Suprapubic skin (tissue), 4 donors: ENCODE measurements around the gene TAAR1. TPM values are rescaled to one million over a fixed set of nuclear protein-coding genes. Genes with fewer than 3 reads are reported as not detected.

Source experiments
- DNase-seq, 2 donors: peaks; one replicate each; pipeline ENCODE4 v3.0.0-alpha.2; 2019; ENCODE audit warnings: low spot score in 2 of 2
- H3K27ac ChIP-seq: fragments of 200-600 bp; sonication (generic); one replicate; pipeline ENCODE4 v1.5.1; 2019
- H3K27me3 ChIP-seq: fragments of 200-600 bp; sonication (generic); one replicate; pipeline ENCODE4 v1.5.1; 2019
- H3K36me3 ChIP-seq: fragments of 200-600 bp; sonication (generic); one replicate; pipeline ENCODE4 v1.5.1; 2019
- H3K4me1 ChIP-seq: fragments of 200-600 bp; sonication (generic); one replicate; pipeline ENCODE4 v1.5.1; 2019
- H3K4me3 ChIP-seq: fragments of 200-600 bp; sonication (generic); one replicate; pipeline ENCODE4 v1.5.1; 2019; ENCODE audit warnings: mild to moderate bottlenecking
- H3K9me3 ChIP-seq: fragments of 200-600 bp; sonication (generic); one replicate; pipeline ENCODE4 v1.5.1; 2019
- EP300 ChIP-seq: sonication (generic); formaldehyde crosslinking; IDR thresholded peaks from one replicate; pipeline ENCODE4 v1.6.1; 2017; ENCODE audit warnings: antibody characterized with exemption
- POLR2A ChIP-seq, 2 donors: fragments of 450-650 bp; IDR thresholded peaks; one replicate each; pipeline ENCODE4 v1.6.1; 2017; ENCODE audit warnings: antibody characterized with exemption in 2 of 2, mild to moderate bottlenecking in 2 of 2, moderate library complexity in 2 of 2
- POLR2AphosphoS5 ChIP-seq, 3 donors: sonication (generic); formaldehyde crosslinking; IDR thresholded peaks; one replicate each; pipeline ENCODE4 v1.6.1; 2017; ENCODE audit warnings: antibody characterized with exemption in 3 of 3
- WGBS: methylation state at CpG from one replicate; pipeline ENCODE4 v1.1.5; 2018; 5-methylcytosine and 5-hydroxymethylcytosine counted together
- total RNA-seq, 4 donors: library from RNA; depleted of rRNA; stranded (reverse); fragments of >200 nt; gene quantifications; one replicate each; pipeline ENCODE4 v1.1.0, GENCODE V29; 2016
- TF ChIP-seq, protein P1 (sequence below), 2 donors: fragments of 200-600 bp in 1 of 2; fragments of 450-650 bp in 1 of 2; sonication (generic) in 1 of 2; IDR thresholded peaks; one replicate each; pipeline ENCODE4 v1.5.1; 2016 to 2019; ENCODE audit warnings: antibody characterized with exemption in 2 of 2, mild to moderate bottlenecking in 1 of 2, moderate library complexity in 1 of 2

TAAR1 gene
- total RNA-seq, 4 donors from 2014 or later: not detected

DNA sequence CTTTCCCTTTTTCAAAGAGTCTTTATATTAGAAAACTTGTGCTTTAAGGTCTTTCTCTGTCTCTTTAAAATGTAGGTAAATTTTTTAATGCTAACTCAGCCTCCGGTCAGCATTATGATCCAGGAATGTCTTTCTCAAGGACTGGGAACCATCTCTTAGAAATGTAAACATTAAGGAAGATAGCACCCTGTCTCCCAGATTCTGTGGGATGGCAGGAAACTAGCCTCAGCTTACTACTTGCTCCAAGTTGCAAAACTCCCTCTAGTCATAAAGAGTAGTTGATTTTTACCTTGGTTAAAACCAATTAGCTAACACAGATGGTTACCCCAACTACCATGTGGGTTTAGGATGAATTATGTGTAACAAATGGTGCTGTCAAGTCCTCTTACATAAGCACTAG is 4.7 kb upstream of the TAAR1 start:
- Histone ChIP-seq H3K27me3 (no peaks in the 10 kb centered on the region), H3K4me1 (no peaks in the 10 kb centered on the region), H3K27ac (no peak overlapping the region), H3K36me3 (no peaks in the 10 kb centered on the region), H3K4me3 (no peak overlapping the region), H3K9me3 (no peaks in the 10 kb centered on the region)
- 78% methylated on average over 1 of the region's 1 CpG for WGBS
- TF ChIP-seq POLR2A (IDR thresholded peaks at IDR 0.05): no peak
- TF ChIP-seq, protein P1, sequence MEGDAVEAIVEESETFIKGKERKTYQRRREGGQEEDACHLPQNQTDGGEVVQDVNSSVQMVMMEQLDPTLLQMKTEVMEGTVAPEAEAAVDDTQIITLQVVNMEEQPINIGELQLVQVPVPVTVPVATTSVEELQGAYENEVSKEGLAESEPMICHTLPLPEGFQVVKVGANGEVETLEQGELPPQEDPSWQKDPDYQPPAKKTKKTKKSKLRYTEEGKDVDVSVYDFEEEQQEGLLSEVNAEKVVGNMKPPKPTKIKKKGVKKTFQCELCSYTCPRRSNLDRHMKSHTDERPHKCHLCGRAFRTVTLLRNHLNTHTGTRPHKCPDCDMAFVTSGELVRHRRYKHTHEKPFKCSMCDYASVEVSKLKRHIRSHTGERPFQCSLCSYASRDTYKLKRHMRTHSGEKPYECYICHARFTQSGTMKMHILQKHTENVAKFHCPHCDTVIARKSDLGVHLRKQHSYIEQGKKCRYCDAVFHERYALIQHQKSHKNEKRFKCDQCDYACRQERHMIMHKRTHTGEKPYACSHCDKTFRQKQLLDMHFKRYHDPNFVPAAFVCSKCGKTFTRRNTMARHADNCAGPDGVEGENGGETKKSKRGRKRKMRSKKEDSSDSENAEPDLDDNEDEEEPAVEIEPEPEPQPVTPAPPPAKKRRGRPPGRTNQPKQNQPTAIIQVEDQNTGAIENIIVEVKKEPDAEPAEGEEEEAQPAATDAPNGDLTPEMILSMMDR (IDR thresholded peaks at IDR 0.05): no peak
- no peak for TF ChIP-seq EP300
- no peak for TF ChIP-seq POLR2AphosphoS5 (IDR thresholded peaks at IDR 0.05)
- DNase-seq: no peak

DNA sequence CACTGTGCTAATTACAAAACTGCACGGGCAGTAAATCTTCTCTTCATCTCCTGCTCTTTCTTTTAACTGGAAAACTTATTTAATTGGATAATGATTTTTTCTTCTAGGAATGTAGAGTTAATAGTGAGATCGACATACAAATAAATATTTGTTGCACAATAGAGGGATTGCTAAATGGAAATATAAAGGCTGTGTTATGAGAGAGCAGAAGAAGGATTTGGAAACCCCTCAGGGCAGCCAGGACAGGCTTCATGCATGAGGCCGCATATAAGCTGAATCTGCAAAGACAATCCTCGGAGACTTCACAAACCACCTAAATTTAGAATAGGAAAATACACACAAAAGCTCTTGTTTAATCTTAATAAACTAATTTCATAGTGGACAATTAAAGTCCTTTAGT is 2.9 kb upstream of the TAAR1 start:
- H3K4me3 ChIP-seq: no peak overlapping the region
- no peak for DNase-seq
- H3K27ac ChIP-seq: no peak overlapping the region
- no peak for TF ChIP-seq POLR2A (IDR thresholded peaks at IDR 0.05)
- no peak for TF ChIP-seq EP300
- TF ChIP-seq POLR2AphosphoS5 (IDR thresholded peaks at IDR 0.05): no peak
- TF ChIP-seq, protein P1 (IDR thresholded peaks at IDR 0.05): no peak
- 70% methylated on average over 4 of the region's 4 CpGs for WGBS
- no peaks in the 10 kb centered on the region for H3K9me3 ChIP-seq
- no peaks in the 10 kb centered on the region for H3K27me3 ChIP-seq
- no peaks in the 10 kb centered on the region for H3K36me3 ChIP-seq
- no peaks in the 10 kb centered on the region for H3K4me1 ChIP-seq

DNA sequence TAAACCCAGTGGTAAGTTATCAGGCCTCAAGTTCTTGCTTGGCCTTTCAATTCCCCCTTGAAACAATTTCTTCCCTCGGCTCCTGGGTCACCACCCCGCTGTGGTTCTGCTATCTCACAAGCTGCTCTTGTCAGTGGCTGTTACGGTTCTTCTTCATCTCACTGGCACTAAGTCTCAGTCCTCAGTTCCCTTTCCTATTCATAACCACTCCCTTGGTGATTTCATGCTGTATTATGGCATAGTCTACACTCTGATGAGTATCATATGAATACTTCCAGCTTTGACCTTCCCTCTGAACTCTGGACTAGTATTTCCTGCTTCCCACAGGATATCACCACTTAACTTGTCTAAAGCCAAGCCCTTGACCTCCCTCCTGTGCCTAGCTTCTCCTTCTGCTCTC is 7.9 kb downstream of the TAAR1 start:
- no peak for DNase-seq
- no peaks in the 10 kb centered on the region for H3K9me3 ChIP-seq
- no peak overlapping the region for H3K27ac ChIP-seq
- no peaks in the 10 kb centered on the region for H3K4me1 ChIP-seq
- TF ChIP-seq POLR2A (IDR thresholded peaks at IDR 0.05) (no peak), POLR2AphosphoS5 (IDR thresholded peaks at IDR 0.05) (no peak), EP300 (no peak)
- TF ChIP-seq, protein P1 (IDR thresholded peaks at IDR 0.05): no peak
- no peaks in the 10 kb centered on the region for H3K27me3 ChIP-seq
- WGBS: 81% methylated on average over 3 of the region's 3 CpGs
- no peaks in the 10 kb centered on the region for H3K36me3 ChIP-seq
- no peak overlapping the region for H3K4me3 ChIP-seq

DNA sequence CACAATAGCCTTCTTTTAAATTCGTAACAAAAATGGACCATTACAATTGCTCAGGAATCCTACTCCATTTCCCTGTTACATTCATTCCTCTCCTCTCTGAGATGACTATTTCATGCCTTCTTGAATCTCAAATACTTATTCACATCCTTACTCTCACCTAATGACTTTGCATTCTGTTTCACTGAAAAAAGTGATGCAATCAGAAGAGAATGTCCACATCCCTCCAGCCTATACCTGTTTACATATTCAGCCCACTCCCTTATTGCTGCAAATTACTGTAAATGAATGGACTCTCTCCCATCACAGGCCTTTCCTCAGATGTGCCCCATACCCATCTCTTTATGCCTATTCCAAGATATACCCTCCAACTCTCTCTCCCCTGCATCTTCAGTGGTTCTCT is 8.6 kb downstream of the TAAR1 start:
- H3K4me1 ChIP-seq: no peaks in the 10 kb centered on the region
- no peak for DNase-seq
- no peak overlapping the region for H3K4me3 ChIP-seq
- no peaks in the 10 kb centered on the region for H3K9me3 ChIP-seq
- no peaks in the 10 kb centered on the region for H3K36me3 ChIP-seq
- no peak overlapping the region for H3K27ac ChIP-seq
- WGBS: 98% methylated on average over 1 of the region's 1 CpG
- no peaks in the 10 kb centered on the region for H3K27me3 ChIP-seq
- TF ChIP-seq EP300: no peak
- TF ChIP-seq POLR2A (IDR thresholded peaks at IDR 0.05): no peak
- TF ChIP-seq, protein P1 (IDR thresholded peaks at IDR 0.05): no peak
- TF ChIP-seq POLR2AphosphoS5 (IDR thresholded peaks at IDR 0.05): no peak

DNA sequence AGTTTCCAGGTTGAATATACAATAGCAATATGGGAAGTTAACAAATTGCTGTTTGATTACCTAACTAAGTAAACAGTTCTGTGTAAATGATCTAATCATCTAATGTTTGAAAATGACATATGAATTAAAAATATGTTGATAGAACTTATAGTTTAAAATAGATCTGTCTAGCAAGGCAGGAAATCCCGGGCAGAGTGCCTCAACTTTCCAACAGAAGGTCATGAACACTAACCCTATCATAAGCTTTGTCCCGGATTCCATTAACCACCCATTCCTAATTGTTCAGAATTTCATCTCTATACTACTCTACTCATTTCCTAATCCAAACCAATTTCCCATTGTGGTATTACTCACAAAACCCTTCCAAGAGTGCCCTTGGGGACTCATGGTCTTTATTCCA is 10.2 kb downstream of the TAAR1 start:
- H3K27ac ChIP-seq: no peak overlapping the region
- DNase-seq: no peak
- no peaks in the 10 kb centered on the region for H3K4me1 ChIP-seq
- H3K36me3 ChIP-seq: no peaks in the 10 kb centered on the region
- TF ChIP-seq POLR2AphosphoS5 (IDR thresholded peaks at IDR 0.05): no peak
- TF ChIP-seq, protein P1 (IDR thresholded peaks at IDR 0.05): no peak
- no peak for TF ChIP-seq EP300
- no peak for TF ChIP-seq POLR2A (IDR thresholded peaks at IDR 0.05)
- no peaks in the 10 kb centered on the region for H3K27me3 ChIP-seq
- H3K9me3 ChIP-seq: no peaks in the 10 kb centered on the region
- H3K4me3 ChIP-seq: no peak overlapping the region
- 67% methylated on average over 2 of the region's 2 CpGs for WGBS
